Naive thymus-derived CD4-positive, alpha-beta T cell (primary cell): ENCODE data around the gene RNU1-3. TPM values are rescaled to one million over a fixed set of nuclear protein-coding genes. Genes with fewer than 3 reads are reported as not detected.
A peak's percentile ranks its signal among the peaks of the same experiment; 100 is the strongest.
"Not testable (repeated sequence)": the region's sequence is repeated elsewhere in the genome, so short reads cannot be mapped to it uniquely, and the experiment has no call there.

Source experiments
- ATAC-seq: fragments of 150-1000 bp; cut with Tn5 transposase; 2 replicates; pipeline ENCODE4 v1.10.0; 2021; ENCODE audit warnings: mild to moderate bottlenecking, moderate library complexity
- CTCF ChIA-PET: fragments of 350-600 bp; sonication (Branson Sonifier 250); formaldehyde crosslinking; loops from one replicate; lab custom pipeline; 2021; ENCODE audit warnings: antibody characterized with exemption; lab: Charles Lee
- POLR2A ChIA-PET: fragments of 350-600 bp; sonication (Branson Sonifier 250); formaldehyde crosslinking; loops from one replicate; lab custom pipeline; 2021; ENCODE audit warnings: antibody characterized with exemption, inconsistent platforms; lab: Charles Lee
- DNase-seq, 9 donors: peaks; one replicate each; pipeline versions ENCODE4 v3.0.0 to v3.0.0-alpha.2; 2020 to 2022; ENCODE audit warnings: mixed read lengths in 1 of 9
- H3K27ac ChIP-seq: one replicate; pipeline ENCODE4 v1.7.0; 2013; ENCODE audit warnings: mild to moderate bottlenecking, low read depth, low read length, moderate library complexity
- H3K27me3 ChIP-seq, 2 donors: one replicate each; pipeline ENCODE4 v1.7.0; 2013; ENCODE audit warnings: low read length in 2 of 2, mild to moderate bottlenecking in 2 of 2, moderate library complexity in 2 of 2; ENCODE audit not compliant: control insufficient read depth in 2 of 2, insufficient read depth in 2 of 2
- H3K36me3 ChIP-seq, 3 experiments: 1 replicate in 2 of 3; 2 replicates in 1 of 3; pipeline ENCODE4 v1.7.0; 2013; ENCODE audit warnings: low read length in 3 of 3, mild to moderate bottlenecking in 3 of 3, moderate library complexity in 1 of 3; ENCODE audit not compliant: insufficient read depth in 3 of 3, control insufficient read depth in 2 of 3
- H3K4me1 ChIP-seq, 2 donors: one replicate each; pipeline ENCODE4 v1.7.0; 2013; ENCODE audit warnings: low read length in 2 of 2, mild to moderate bottlenecking in 2 of 2, moderate library complexity in 1 of 2; ENCODE audit not compliant: control insufficient read depth in 2 of 2, insufficient read depth in 2 of 2
- H3K4me3 ChIP-seq: 2 replicates; pipeline ENCODE4 v1.7.0; 2013; ENCODE audit warnings: mild to moderate bottlenecking, low read length
- H3K9me3 ChIP-seq, 3 experiments: 1 replicate in 2 of 3; 2 replicates in 1 of 3; pipeline ENCODE4 v1.7.0; 2013; ENCODE audit warnings: low read length in 3 of 3; ENCODE audit not compliant: control insufficient read depth in 2 of 3
- H3K27ac Mint-ChIP-seq, 9 donors: one replicate each; pipeline ENCODE4 v1.8.0; 2020 to 2022; ENCODE audit warnings: mixed read lengths in 9 of 9, mild to moderate bottlenecking in 8 of 9, moderate library complexity in 5 of 9, inconsistent platforms in 2 of 9
- H3K27me3 Mint-ChIP-seq, 5 donors: one replicate each; pipeline ENCODE4 v1.8.0; 2021 to 2022; ENCODE audit warnings: mixed read lengths in 5 of 5, mild to moderate bottlenecking in 1 of 5
- H3K36me3 Mint-ChIP-seq, 5 donors: one replicate each; pipeline ENCODE4 v1.8.0; 2020 to 2022; ENCODE audit warnings: mixed read lengths in 5 of 5, mild to moderate bottlenecking in 3 of 5, inconsistent platforms in 1 of 5
- H3K4me1 Mint-ChIP-seq, 7 donors: one replicate each; pipeline ENCODE4 v1.8.0; 2020 to 2022; ENCODE audit warnings: mixed read lengths in 7 of 7, mild to moderate bottlenecking in 3 of 7, inconsistent platforms in 1 of 7
- H3K4me3 Mint-ChIP-seq, 10 donors: one replicate each; pipeline ENCODE4 v1.8.0; 2020 to 2022; ENCODE audit warnings: mild to moderate bottlenecking in 10 of 10, mixed read lengths in 10 of 10, moderate library complexity in 6 of 10, inconsistent platforms in 2 of 10
- H3K9me3 Mint-ChIP-seq, 11 donors: one replicate each; pipeline ENCODE4 v1.8.0; 2020 to 2022; ENCODE audit warnings: mixed read lengths in 11 of 11, mild to moderate bottlenecking in 4 of 11, inconsistent platforms in 1 of 11, moderate library complexity in 1 of 11
- intact Hi-C, 2 donors: fragments of 100-400 bp; cut with micrococcal nuclease; formaldehyde crosslinking; loops; one replicate each; pipeline ENCODE4 v1.15.1; 2023
- polyA plus RNA-seq, 2 donors: library from polyadenylated mRNA; unstranded; fragments of 300-500 nt; fragmentation: Illumina TruSeq; gene quantifications; one replicate each; pipeline ENCODE4 v1.2.3, GENCODE V29; 2021
- total RNA-seq, 6 experiments: library from RNA in 5 of 6; stranded (reverse) in 5 of 6; gene quantifications; 1 replicate in 5 of 6; 2 replicates in 1 of 6; pipeline ENCODE4 v1.2.3 and lab custom pipeline; 2021 to 2026

RNU1-3 gene
- total and polyA plus RNA-seq, 7 experiments from 2014 or later, result 2,341 to 4,458 (median 3,337) TPM; not detected in 2

- H3K9me3 ChIP-seq, H3K27me3 Mint-ChIP-seq, DNase-seq, H3K4me1 Mint-ChIP-seq, H3K27ac ChIP-seq, CTCF ChIA-PET, H3K27ac Mint-ChIP-seq, POLR2A ChIA-PET, intact Hi-C loops, H3K36me3 ChIP-seq, H3K36me3 Mint-ChIP-seq, ATAC-seq, H3K9me3 Mint-ChIP-seq, H3K4me1 ChIP-seq, H3K4me3 Mint-ChIP-seq, H3K4me3 ChIP-seq, H3K27me3 ChIP-seq: not testable (repeated sequence)
These were observed 9.6 kb downstream of the RNU1-3 start for GRCh38 chr1:16656981-16657683.

- H3K4me1 ChIP-seq, H3K27me3 ChIP-seq, H3K9me3 ChIP-seq, H3K27ac ChIP-seq, H3K4me1 Mint-ChIP-seq, H3K36me3 Mint-ChIP-seq, intact Hi-C loops, CTCF ChIA-PET, H3K27ac Mint-ChIP-seq, POLR2A ChIA-PET, H3K4me3 Mint-ChIP-seq, H3K9me3 Mint-ChIP-seq, H3K4me3 ChIP-seq, H3K36me3 ChIP-seq, H3K27me3 Mint-ChIP-seq, DNase-seq: not testable (repeated sequence)
- ATAC-seq, result peak; percentile 60
These were observed 10.2 kb downstream of the RNU1-3 start for GRCh38 chr1:16656574-16656973.

DNA sequence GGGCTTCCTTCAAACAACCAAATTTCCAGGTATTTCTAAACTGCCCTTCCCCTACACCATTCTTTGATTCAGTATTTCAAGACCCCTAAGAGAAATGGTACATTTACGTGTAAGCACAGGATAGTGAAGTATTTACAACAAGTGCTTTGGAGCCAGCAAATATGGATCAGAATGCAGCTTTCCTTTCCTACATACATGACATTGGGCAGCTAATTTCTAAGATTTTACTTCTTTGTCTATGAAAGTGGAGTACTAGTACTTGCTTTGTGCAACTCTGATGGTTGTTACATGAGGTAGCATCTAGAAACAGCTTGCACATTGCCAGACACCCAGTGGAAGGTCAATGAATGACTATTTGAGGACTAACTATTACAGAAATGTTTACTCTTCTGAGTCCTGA, 15.2 kb downstream of the RNU1-3 start:
- H3K27ac Mint-ChIP-seq, POLR2A ChIA-PET, H3K9me3 ChIP-seq, H3K27me3 ChIP-seq, H3K36me3 ChIP-seq, H3K27ac ChIP-seq, intact Hi-C loops, CTCF ChIA-PET, H3K4me1 ChIP-seq, H3K4me1 Mint-ChIP-seq, ATAC-seq, H3K4me3 Mint-ChIP-seq, H3K36me3 Mint-ChIP-seq, H3K4me3 ChIP-seq, H3K9me3 Mint-ChIP-seq: not testable (repeated sequence)
- DNase-seq, result peak in 1 of 9 donors; percentile 3
- H3K27me3 Mint-ChIP-seq, result peaks cover 0 to 17% (median 0%) of the 10 kb centered on the region in 5 donors

GRCh38 chr1:16649960-16650359, 16.8 kb downstream of the RNU1-3 start:
- H3K27me3 ChIP-seq, ATAC-seq, H3K9me3 ChIP-seq, H3K36me3 ChIP-seq, intact Hi-C loops, H3K4me3 Mint-ChIP-seq, H3K4me1 ChIP-seq, H3K9me3 Mint-ChIP-seq, H3K4me1 Mint-ChIP-seq, POLR2A ChIA-PET, H3K4me3 ChIP-seq, H3K27ac Mint-ChIP-seq, CTCF ChIA-PET, H3K27ac ChIP-seq, H3K36me3 Mint-ChIP-seq: not testable (repeated sequence)
- H3K27me3 Mint-ChIP-seq, result peaks cover 0 to 21% (median 0%) of the 10 kb centered on the region in 5 donors
- peak in 1 of 9 donors; percentile 15 for DNase-seq

DNA sequence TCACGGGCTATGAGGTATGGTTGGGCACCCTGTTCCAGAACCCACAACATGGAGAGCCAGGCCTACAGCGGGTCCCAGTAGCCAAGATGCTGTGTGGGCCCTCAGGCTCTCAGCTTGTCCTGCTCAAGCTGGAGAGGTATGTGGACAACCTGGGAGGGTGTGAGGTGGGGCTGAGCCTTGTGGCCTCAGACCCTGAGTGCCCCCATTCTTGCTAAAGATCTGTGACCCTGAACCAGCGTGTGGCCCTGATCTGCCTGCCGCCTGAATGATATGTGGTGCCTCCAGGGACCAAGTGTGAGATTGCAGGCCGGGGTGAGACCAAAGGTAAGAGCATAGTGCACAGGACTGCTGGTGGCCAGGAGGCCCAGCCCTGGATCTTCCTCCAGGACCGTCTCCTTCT, 17.4 kb downstream of the RNU1-3 start:
- H3K9me3 ChIP-seq, intact Hi-C loops, H3K4me3 Mint-ChIP-seq, CTCF ChIA-PET, H3K9me3 Mint-ChIP-seq, H3K4me3 ChIP-seq, H3K27me3 ChIP-seq, H3K36me3 Mint-ChIP-seq, H3K4me1 Mint-ChIP-seq, H3K36me3 ChIP-seq, POLR2A ChIA-PET, ATAC-seq, H3K27ac Mint-ChIP-seq, H3K27ac ChIP-seq: not testable (repeated sequence)
- H3K27me3 Mint-ChIP-seq, result peaks cover 0 to 21% (median 0%) of the 10 kb centered on the region in 5 donors
- peaks cover 8 to 12% of the 10 kb centered on the region in 2 donors for H3K4me1 ChIP-seq
- DNase-seq, result peak in 2 of 9 donors; percentile 3 to 25

DNA sequence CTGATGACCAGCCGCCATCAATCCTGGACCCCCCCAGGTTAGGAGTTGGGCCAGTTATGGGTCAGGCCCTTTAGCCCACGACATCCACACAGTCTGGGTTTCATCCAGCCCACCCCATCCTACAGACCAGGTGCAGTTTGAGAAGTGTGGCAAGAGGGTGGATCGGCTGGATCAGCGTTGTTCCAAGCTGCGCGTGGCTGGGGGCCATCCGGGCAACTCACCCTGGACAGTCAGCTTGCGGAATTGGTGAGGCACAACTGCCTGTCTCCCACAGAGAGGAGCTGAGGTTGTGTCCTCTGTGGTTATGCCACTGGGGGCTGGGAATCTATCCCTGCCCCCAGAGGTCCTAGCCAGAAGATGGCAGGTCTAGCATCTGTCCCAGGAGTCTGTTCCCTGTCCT, 18.0 kb downstream of the RNU1-3 start:
- H3K36me3 Mint-ChIP-seq, H3K9me3 Mint-ChIP-seq, H3K4me3 ChIP-seq, H3K9me3 ChIP-seq, H3K4me1 Mint-ChIP-seq, ATAC-seq, H3K27ac Mint-ChIP-seq, H3K27ac ChIP-seq, intact Hi-C loops, POLR2A ChIA-PET, CTCF ChIA-PET, H3K36me3 ChIP-seq, H3K27me3 ChIP-seq: not testable (repeated sequence)
- Mint-ChIP-seq H3K27me3 (peaks cover 0 to 21% (median 0%) of the 10 kb centered on the region in 5 donors), H3K4me3 (peak overlapping the region in 2 of 10 donors; percentile 45 to 57)
- peaks cover 12 to 16% of the 10 kb centered on the region in 2 donors for H3K4me1 ChIP-seq
- DNase-seq, result peak in 1 of 9 donors; percentile 3

GRCh38 chr1:16648250-16648649, 18.5 kb downstream of the RNU1-3 start:
- ATAC-seq, H3K36me3 ChIP-seq, CTCF ChIA-PET, H3K9me3 Mint-ChIP-seq, intact Hi-C loops, H3K27ac Mint-ChIP-seq, H3K36me3 Mint-ChIP-seq, H3K27me3 ChIP-seq, H3K9me3 ChIP-seq, H3K4me1 Mint-ChIP-seq, POLR2A ChIA-PET, H3K27ac ChIP-seq, H3K4me3 ChIP-seq: not testable (repeated sequence)
- peak in 3 of 9 donors; percentile 1 to 15 (median 5) for DNase-seq
- H3K4me3 Mint-ChIP-seq, result peak overlapping the region in 3 of 10 donors; percentile 39 to 57 (median 45)
- H3K4me1 ChIP-seq, result peaks cover 17 to 21% of the 10 kb centered on the region in 2 donors
- peaks cover 0 to 21% (median 0%) of the 10 kb centered on the region in 5 donors for H3K27me3 Mint-ChIP-seq
